Progenitor cell of endocrine pancreas (in vitro differentiated cells): ENCODE measurements around the gene ZFR2. TPM values are rescaled to one million over a fixed set of nuclear protein-coding genes. Genes with fewer than 3 reads are reported as not detected.

Source experiments
- DNase-seq: peaks from one replicate; pipeline ENCODE4 v3.0.0; 2021; ENCODE audit warnings: low spot score; ENCODE audit not compliant: unreplicated experiment
- H3K27ac Mint-ChIP-seq: 2 replicates; pipeline ENCODE4 v1.8.0; 2021; ENCODE audit warnings: mild to moderate bottlenecking, moderate library complexity, mixed read lengths
- H3K27me3 Mint-ChIP-seq: 2 replicates; pipeline ENCODE4 v1.8.0; 2021; ENCODE audit warnings: mixed read lengths
- H3K36me3 Mint-ChIP-seq: 2 replicates; pipeline ENCODE4 v1.8.0; 2022; ENCODE audit warnings: mixed read lengths; ENCODE audit not compliant: insufficient read depth
- H3K4me1 Mint-ChIP-seq: 2 replicates; pipeline ENCODE4 v1.8.0; 2021; ENCODE audit warnings: low read depth, mixed read lengths
- H3K4me3 Mint-ChIP-seq: 2 replicates; pipeline ENCODE4 v1.8.0; 2021; ENCODE audit warnings: low read depth, mild to moderate bottlenecking, moderate library complexity, mixed read lengths
- H3K9me3 Mint-ChIP-seq: 2 replicates; pipeline ENCODE4 v1.8.0; 2021; ENCODE audit warnings: low read depth, mixed read lengths
- total RNA-seq: library from RNA; stranded (reverse); gene quantifications from 2 replicates; pipeline ENCODE4 v1.2.1, GENCODE V29; 2021
- TF ChIP-seq, protein P1 (sequence below): fragments of 200-600 bp; sonication (generic); IDR thresholded peaks from one replicate; pipeline ENCODE4 v1.5.0; 2021; ENCODE audit warnings: antibody characterized with exemption, mild to moderate bottlenecking; ENCODE audit not compliant: unreplicated experiment

Gene ZFR2
- total RNA-seq, 1 donor from 2014 or later: 3.5 TPM

GRCh38 chr19:3840804-3841203 lies 28.0 kb downstream of the ZFR2 start:
- no peaks in the 10 kb centered on the region for H3K36me3 Mint-ChIP-seq
- H3K4me1 Mint-ChIP-seq: no peaks in the 10 kb centered on the region
- TF ChIP-seq, protein P1, sequence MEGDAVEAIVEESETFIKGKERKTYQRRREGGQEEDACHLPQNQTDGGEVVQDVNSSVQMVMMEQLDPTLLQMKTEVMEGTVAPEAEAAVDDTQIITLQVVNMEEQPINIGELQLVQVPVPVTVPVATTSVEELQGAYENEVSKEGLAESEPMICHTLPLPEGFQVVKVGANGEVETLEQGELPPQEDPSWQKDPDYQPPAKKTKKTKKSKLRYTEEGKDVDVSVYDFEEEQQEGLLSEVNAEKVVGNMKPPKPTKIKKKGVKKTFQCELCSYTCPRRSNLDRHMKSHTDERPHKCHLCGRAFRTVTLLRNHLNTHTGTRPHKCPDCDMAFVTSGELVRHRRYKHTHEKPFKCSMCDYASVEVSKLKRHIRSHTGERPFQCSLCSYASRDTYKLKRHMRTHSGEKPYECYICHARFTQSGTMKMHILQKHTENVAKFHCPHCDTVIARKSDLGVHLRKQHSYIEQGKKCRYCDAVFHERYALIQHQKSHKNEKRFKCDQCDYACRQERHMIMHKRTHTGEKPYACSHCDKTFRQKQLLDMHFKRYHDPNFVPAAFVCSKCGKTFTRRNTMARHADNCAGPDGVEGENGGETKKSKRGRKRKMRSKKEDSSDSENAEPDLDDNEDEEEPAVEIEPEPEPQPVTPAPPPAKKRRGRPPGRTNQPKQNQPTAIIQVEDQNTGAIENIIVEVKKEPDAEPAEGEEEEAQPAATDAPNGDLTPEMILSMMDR: no peak
- no peak for DNase-seq
- peaks cover 4% of the 10 kb centered on the region for H3K27me3 Mint-ChIP-seq
- no peak overlapping the region for H3K4me3 Mint-ChIP-seq
- H3K9me3 Mint-ChIP-seq: no peaks in the 10 kb centered on the region
- no peak overlapping the region for H3K27ac Mint-ChIP-seq

GRCh38 chr19:3839941-3840340 lies 28.9 kb downstream of the ZFR2 start:
- no peaks in the 10 kb centered on the region for H3K9me3 Mint-ChIP-seq
- no peak overlapping the region for H3K4me3 Mint-ChIP-seq
- H3K27ac Mint-ChIP-seq: no peak overlapping the region
- peaks cover 4% of the 10 kb centered on the region for H3K27me3 Mint-ChIP-seq
- no peak for DNase-seq
- H3K4me1 Mint-ChIP-seq: no peaks in the 10 kb centered on the region
- H3K36me3 Mint-ChIP-seq: no peaks in the 10 kb centered on the region
- TF ChIP-seq, protein P1: no peak

DNA sequence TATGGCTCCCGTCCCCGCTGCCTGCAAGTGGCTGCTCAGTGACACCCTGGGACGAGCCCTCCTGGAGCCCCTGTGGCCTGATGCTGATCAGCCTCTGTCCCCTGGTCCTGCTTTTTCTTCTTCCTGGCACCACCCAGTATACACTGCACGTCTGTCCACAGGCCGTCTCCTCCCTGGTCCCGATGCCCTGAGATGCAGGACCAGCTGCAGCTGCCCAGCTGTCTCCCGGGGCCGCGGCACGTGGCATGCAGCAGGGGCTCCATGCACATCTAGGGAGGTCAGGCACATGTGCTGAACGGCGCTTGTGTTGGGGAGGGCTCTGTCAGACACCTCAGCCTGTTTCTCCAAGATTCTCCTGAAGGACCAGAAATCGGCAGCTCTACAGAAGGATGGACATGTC lies 30.2 kb downstream of the ZFR2 start:
- Mint-ChIP-seq H3K36me3 (no peaks in the 10 kb centered on the region), H3K27ac (peak overlapping the region; percentile 76), H3K9me3 (no peaks in the 10 kb centered on the region), H3K27me3 (peaks cover 4% of the 10 kb centered on the region), H3K4me1 (no peaks in the 10 kb centered on the region), H3K4me3 (no peak overlapping the region)
- DNase-seq: no peak
- TF ChIP-seq, protein P1: no peak

- Mint-ChIP-seq H3K4me3 (no peak overlapping the region), H3K27ac (no peak overlapping the region), H3K36me3 (no peaks in the 10 kb centered on the region), H3K4me1 (no peaks in the 10 kb centered on the region), H3K27me3 (peaks cover 4% of the 10 kb centered on the region), H3K9me3 (no peaks in the 10 kb centered on the region)
- no peak for DNase-seq
- TF ChIP-seq, protein P1: no peak
Observed at GRCh38 chr19:3837922-3838321, 30.9 kb downstream of the ZFR2 start.

DNA sequence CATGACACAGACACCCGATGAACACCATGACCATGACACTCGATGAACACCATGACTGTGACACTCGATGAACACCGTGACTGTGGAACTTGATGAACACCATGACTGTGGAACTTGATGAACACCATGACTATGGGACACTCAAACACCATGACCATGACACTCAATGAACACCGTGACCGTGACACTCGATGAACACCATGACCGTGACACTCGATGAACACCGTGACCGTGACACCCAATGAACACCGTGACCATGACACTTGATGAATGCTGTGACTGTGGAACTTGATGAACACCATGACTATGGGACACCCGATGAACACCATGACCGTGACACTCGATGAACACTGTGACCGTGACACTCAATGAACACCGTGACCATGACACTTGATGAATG lies 31.5 kb downstream of the ZFR2 start:
- no peak for DNase-seq
- no peak overlapping the region for H3K27ac Mint-ChIP-seq
- no peak overlapping the region for H3K4me3 Mint-ChIP-seq
- H3K36me3 Mint-ChIP-seq: no peaks in the 10 kb centered on the region
- H3K4me1 Mint-ChIP-seq: no peaks in the 10 kb centered on the region
- peaks cover 4% of the 10 kb centered on the region for H3K27me3 Mint-ChIP-seq
- H3K9me3 Mint-ChIP-seq: no peaks in the 10 kb centered on the region
- TF ChIP-seq, protein P1: no peak
